K562 (cell line): Measurements from ENCODE around the gene NRXN2. TPM values are rescaled to one million over a fixed set of nuclear protein-coding genes. Genes with fewer than 3 reads are reported as not detected.

Experiments used
- ATAC-seq: fragments of 200-7000 bp; cut with Tn5 transposase; 3 replicates; pipeline ENCODE4 v1.9.1; 2020; ENCODE audit warnings: moderate library complexity
- BruUV-seq: library from RNA; stranded (reverse); fragments of 400-500 nt; replicated peaks from 2 replicates; lab custom pipeline; 2021; lab: Mats Ljungman, UMichigan
- CTCF ChIA-PET: fragments of 300-600 bp; formaldehyde crosslinking; extraction: SDS; loops from one replicate; lab custom pipeline; 2021; ENCODE audit warnings: low intra/inter-chr PET ratio; lab: Yijun Ruan, JAX
- POLR2A ChIA-PET: fragments of 300-600, 350-650 bp; sonication (Branson Sonifier 250); formaldehyde crosslinking; extraction: SDS; loops from one replicate; lab custom pipeline; 2021; ENCODE audit warnings: antibody characterized with exemption, inconsistent platforms; lab: Yijun Ruan, JAX
- DNase-seq, 4 experiments: peaks; one replicate each; pipeline versions ENCODE4 v3.0.0 to v3.0.0-alpha.2; 2011 to 2018; ENCODE audit warnings: low spot score in 3 of 4, mixed read lengths in 3 of 4; ENCODE audit errors: extremely low read depth in 1 of 4
- FAIRE-seq: peaks from 2 replicates; lab custom pipeline; 2011; peaks lifted over from hg19 to GRCh38; lab: Jason Lieb, UNC
- H2AFZ ChIP-seq: 2 replicates; pipeline ENCODE4 v1.6.0; 2011; ENCODE audit warnings: low read depth, low read length, control low read depth, inconsistent platforms
- H3K27ac ChIP-seq: fragments of 200-600 bp; 3 replicates; pipeline ENCODE4 v1.8.0; 2011; ENCODE audit warnings: low read depth, mild to moderate bottlenecking, control low read depth, inconsistent platforms, low read length, moderate library complexity, mixed read lengths; ENCODE audit errors: extremely low read depth
- H3K27me3 ChIP-seq, 2 experiments: fragments of 300-600 bp in 1 of 2; 2 replicates in 1 of 2; 3 replicates in 1 of 2; pipeline versions ENCODE4 v1.6.0 to v1.8.0; 2011; ENCODE audit warnings: inconsistent platforms in 2 of 2, low read length in 2 of 2, mild to moderate bottlenecking in 1 of 2, mixed read lengths in 1 of 2, moderate library complexity in 1 of 2; ENCODE audit not compliant: control insufficient read depth in 2 of 2, insufficient read depth in 2 of 2
- H3K36me3 ChIP-seq: fragments of 300-600 bp; 3 replicates; pipeline ENCODE4 v1.8.0; 2011; ENCODE audit warnings: mild to moderate bottlenecking, low read length, inconsistent platforms; ENCODE audit not compliant: control insufficient read depth, insufficient read depth
- H3K4me1 ChIP-seq, 2 experiments: fragments of 200-600 bp in 1 of 2; replicated peaks in 1 of 2; 2 replicates in 1 of 2; 3 replicates in 1 of 2; pipeline versions ENCODE4 v1.5.1 to v1.8.0; 2011; ENCODE audit warnings: inconsistent platforms in 2 of 2, low read length in 2 of 2, mild to moderate bottlenecking in 1 of 2, mixed read lengths in 1 of 2, moderate library complexity in 1 of 2; ENCODE audit not compliant: control insufficient read depth in 2 of 2, insufficient read depth in 2 of 2
- H3K4me2 ChIP-seq: 2 replicates; pipeline ENCODE4 v1.6.1; 2011; ENCODE audit warnings: low read length, control low read depth, inconsistent platforms, mixed read lengths; ENCODE audit not compliant: insufficient read depth
- H3K4me3 ChIP-seq: fragments of 200-600 bp; sonication (generic), shearing (Covaris generic); 2 replicates; pipeline ENCODE4 v1.5.1; 2016; ENCODE audit warnings: control low read depth, inconsistent platforms
- H3K79me2 ChIP-seq: fragments of 200-600 bp; 3 replicates; pipeline ENCODE4 v1.8.0; 2011; ENCODE audit warnings: low read length, inconsistent platforms; ENCODE audit not compliant: control insufficient read depth, insufficient read depth
- H3K9ac ChIP-seq, 2 experiments: 2 replicates each; pipeline versions ENCODE4 v1.6.0 to v1.6.1; 2011; ENCODE audit warnings: low read depth in 2 of 2, low read length in 2 of 2, control low read depth in 1 of 2, inconsistent platforms in 1 of 2, mild to moderate bottlenecking in 1 of 2, mixed read lengths in 1 of 2; ENCODE audit not compliant: insufficient read depth in 1 of 2
- H3K9me1 ChIP-seq: one replicate; pipeline ENCODE4 v1.6.0; 2011; ENCODE audit warnings: inconsistent platforms, mild to moderate bottlenecking, low read length, moderate library complexity; ENCODE audit not compliant: control insufficient read depth, insufficient read depth
- H3K9me3 ChIP-seq: replicated peaks from 2 replicates; pipeline ENCODE4 v1.5.1; 2011; ENCODE audit warnings: low read depth, low read length, inconsistent platforms; ENCODE audit not compliant: control insufficient read depth, insufficient read depth
- H4K20me1 ChIP-seq: replicated peaks from 2 replicates; pipeline ENCODE4 v1.6.1; 2011; ENCODE audit warnings: low read length, inconsistent platforms, mixed read lengths; ENCODE audit not compliant: control insufficient read depth, insufficient read depth
- CBFA2T2 ChIP-seq: fragments of 450-650 bp; conservative IDR thresholded peaks from 2 replicates; pipeline ENCODE4 v1.6.1; 2017; ENCODE audit warnings: mild to moderate bottlenecking
- CBFB ChIP-seq: sonication (generic); formaldehyde crosslinking; IDR thresholded peaks from 2 replicates; pipeline ENCODE4 v1.4.0; 2020; ENCODE audit warnings: mild to moderate bottlenecking, missing genetic modification reagents
- ELF4 ChIP-seq: fragments of 450-650 bp; formaldehyde crosslinking; IDR thresholded peaks from 2 replicates; pipeline ENCODE4 v1.4.0; 2022; ENCODE audit warnings: missing genetic modification characterization
- HMBOX1 ChIP-seq: sonication (generic); IDR thresholded peaks from 2 replicates; pipeline ENCODE4 v1.6.1; 2016
- MCM2 ChIP-seq: fragments of 450-650 bp; IDR thresholded peaks from 2 replicates; pipeline ENCODE4 v1.6.1; 2017; ENCODE audit warnings: low read depth, mild to moderate bottlenecking
- MECOM ChIP-seq: fragments of 250-450 bp; sonication (Bioruptor Pico); IDR thresholded peaks from 2 replicates; pipeline ENCODE4 v1.8.0; 2022; ENCODE audit warnings: inconsistent platforms
- PCBP1 ChIP-seq: fragments of 200-400 bp; formaldehyde crosslinking; IDR thresholded peaks from 2 replicates; pipeline ENCODE4 v1.6.1; 2018; ENCODE audit warnings: mild to moderate bottlenecking, low read depth, low read length; ENCODE audit not compliant: poor library complexity, severe bottlenecking
- POLR2AphosphoS2 ChIP-seq: IDR thresholded peaks from 2 replicates; pipeline ENCODE4 v1.6.1; 2012; ENCODE audit warnings: low read length, improper control_type of control experiment
- SREBF1 ChIP-seq: fragments of 150-350 bp; IDR thresholded peaks from 2 replicates; pipeline ENCODE4 v1.6.1; 2014; ENCODE audit warnings: antibody characterized with exemption, low read depth, low read length, borderline replicate concordance
- STAG1 ChIP-seq: sonication (generic); formaldehyde crosslinking; IDR thresholded peaks from 2 replicates; pipeline ENCODE4 v1.5.0; 2020; ENCODE audit warnings: missing genetic modification reagents, borderline replicate concordance
- STAT5B ChIP-seq: fragments of 250-450 bp; sonication (Bioruptor Pico); IDR thresholded peaks from 2 replicates; pipeline ENCODE4 v1.8.0; 2021; ENCODE audit warnings: mild to moderate bottlenecking, inconsistent platforms
- SUPT5H ChIP-seq: fragments of 450-650 bp; IDR thresholded peaks from 2 replicates; pipeline ENCODE4 v1.6.1; 2016
- ZNF175 ChIP-seq: fragments of 200-800 bp; sonication (Bioruptor generic); IDR thresholded peaks from 2 replicates; pipeline ENCODE4 v1.6.1; 2016; ENCODE audit warnings: low read depth, mild to moderate bottlenecking, missing genetic modification characterization, missing compliant biosample characterization
- ZNF699 ChIP-seq: fragments of 250-450 bp; sonication (Bioruptor Pico); IDR thresholded peaks from 2 replicates; pipeline ENCODE4 v1.8.0; 2021; ENCODE audit warnings: mild to moderate bottlenecking, moderate library complexity; ENCODE audit not compliant: insufficient replicate concordance
- ZSCAN29 ChIP-seq: fragments of 450-650 bp; IDR thresholded peaks from 2 replicates; pipeline ENCODE4 v1.6.1; 2017
- WGBS: fragments of 100-300 bp; shearing (Covaris generic); methylation state at CpG from one replicate; pipeline ENCODE4 v1.1.6; 2016; ENCODE audit warnings: low coverage, mixed read lengths; ENCODE audit not compliant: insufficient coverage; ENCODE audit errors: missing lambda C conversion rate; 5-methylcytosine and 5-hydroxymethylcytosine counted together
- in situ Hi-C: fragments of 300-500 bp; cut with MboI; formaldehyde crosslinking; loops from 4 replicates; pipeline ENCODE4 v1.15.0; 2018; ENCODE audit warnings: inconsistent platforms, mixed read lengths
- intact Hi-C: fragments of 100-400 bp; cut with micrococcal nuclease; formaldehyde crosslinking; loops from 2 replicates; pipeline ENCODE4 v1.14.2; 2022
- polyA plus RNA-seq, 8 experiments: library from polyadenylated mRNA; depleted of rRNA in 4 of 8; stranded (reverse) in 5 of 8; unstranded in 3 of 8; fragments of >200 nt; fragmentation: Nextera tagmentation in 2 of 8; fragmentation: Illumina TruSeq in 1 of 8; extraction: Ambion mirVana in 2 of 8; extraction: Trizol in 1 of 8; gene quantifications; 2 replicates each; pipeline versions ENCODE4 v1.2.1 to v1.2.3, GENCODE V29; 2011 to 2014; ENCODE audit warnings: inconsistent platforms in 1 of 8, missing spikeins in 1 of 8
- total RNA-seq, 7 experiments: library from RNA; depleted of rRNA in 6 of 7; stranded (reverse); fragments of >200 nt in 6 of 7; fragmentation: Illumina TruSeq in 2 of 7; extraction: Trizol in 2 of 7; gene quantifications; 2 replicates each; pipeline versions ENCODE4 v1.2.1 to v1.2.3, GENCODE V29; 2011 to 2021; ENCODE audit warnings: low replicate concordance in 1 of 7
- TF ChIP-seq, protein P1 (sequence below): fragments of 250-450 bp; sonication (Bioruptor Pico); IDR thresholded peaks from 2 replicates; pipeline ENCODE4 v1.4.0; 2020
- TF ChIP-seq, protein P2 (sequence below): fragments of 250-450 bp; sonication (Bioruptor Pico); IDR thresholded peaks from 2 replicates; pipeline ENCODE4 v1.8.0; 2022; ENCODE audit warnings: inconsistent platforms

The NRXN2 gene
- total and polyA plus RNA-seq, 9 of the 15 experiments (the other 6 are each of a cell fraction or from before 2014, with no cell fraction given): 0.07 to 0.47 (median 0.15) TPM; not detected in 4

DNA sequence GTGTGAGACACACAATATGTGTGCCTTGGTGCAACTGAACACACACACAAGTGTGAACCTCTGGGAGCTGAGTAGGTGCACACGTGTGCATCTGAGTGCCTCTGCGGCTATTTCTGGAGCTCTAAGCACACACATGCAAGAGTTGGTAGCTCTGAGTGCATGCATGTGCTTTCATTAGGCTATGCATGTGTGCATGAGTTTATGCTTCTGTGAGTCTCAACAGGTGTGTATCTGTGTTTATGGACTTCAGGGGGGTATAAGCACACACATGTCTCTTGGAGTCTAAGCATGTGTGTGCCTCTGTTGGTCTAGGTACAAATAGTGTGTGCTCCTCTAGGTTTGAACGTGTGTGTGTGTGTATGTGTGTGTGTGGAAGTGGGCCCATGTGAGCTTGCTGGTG is 106.2 kb downstream of the NRXN2 start:
- ATAC-seq (no peak), FAIRE-seq (no peak), DNase-seq (no peak)
- Histone ChIP-seq H3K9me3 (no peaks in the 10 kb centered on the region), H3K27ac (no peak overlapping the region), H3K9me1 (no peaks in the 10 kb centered on the region), H3K4me1 (peaks cover 0 to 8% of the 10 kb centered on the region in 2 experiments; a peak in 2 of 5 replicates), H2AFZ (no peak overlapping the region), H3K9ac (no peak overlapping the region), H3K36me3 (no peaks in the 10 kb centered on the region), H3K27me3 (peaks cover 3 to 45% of the 10 kb centered on the region in 2 experiments; a peak in 2 of 5 replicates), H3K4me2 (no peak overlapping the region), H3K4me3 (no peak overlapping the region), H4K20me1 (peaks cover 4% of the 10 kb centered on the region; the same call in 1 of the 2 replicates), H3K79me2 (no peaks in the 10 kb centered on the region)
- 7% methylated on average over 3 of the region's 3 CpGs for WGBS
- BruUV-seq: no TSS peak
- intact Hi-C loops: no loop called here
- ChIA-PET POLR2A (no interaction called here), CTCF (no interaction called here)
- TF ChIP-seq MECOM (CRISPR knock-in tag) (no peak), CBFB (CRISPR knock-in tag) (no peak), ZNF175 (CRISPR knock-in tag) (no peak), SUPT5H (no peak), PCBP1 (no peak), HMBOX1 (no peak), ELF4 (CRISPR knock-in tag) (no peak), MCM2 (no peak), ZNF699 (CRISPR knock-in tag) (no peak), POLR2AphosphoS2 (no peak), CBFA2T2 (no peak), STAG1 (CRISPR knock-in tag) (no peak), ZSCAN29 (no peak), SREBF1 (no peak), STAT5B (CRISPR knock-in tag) (no peak)
- TF ChIP-seq, protein P1, sequence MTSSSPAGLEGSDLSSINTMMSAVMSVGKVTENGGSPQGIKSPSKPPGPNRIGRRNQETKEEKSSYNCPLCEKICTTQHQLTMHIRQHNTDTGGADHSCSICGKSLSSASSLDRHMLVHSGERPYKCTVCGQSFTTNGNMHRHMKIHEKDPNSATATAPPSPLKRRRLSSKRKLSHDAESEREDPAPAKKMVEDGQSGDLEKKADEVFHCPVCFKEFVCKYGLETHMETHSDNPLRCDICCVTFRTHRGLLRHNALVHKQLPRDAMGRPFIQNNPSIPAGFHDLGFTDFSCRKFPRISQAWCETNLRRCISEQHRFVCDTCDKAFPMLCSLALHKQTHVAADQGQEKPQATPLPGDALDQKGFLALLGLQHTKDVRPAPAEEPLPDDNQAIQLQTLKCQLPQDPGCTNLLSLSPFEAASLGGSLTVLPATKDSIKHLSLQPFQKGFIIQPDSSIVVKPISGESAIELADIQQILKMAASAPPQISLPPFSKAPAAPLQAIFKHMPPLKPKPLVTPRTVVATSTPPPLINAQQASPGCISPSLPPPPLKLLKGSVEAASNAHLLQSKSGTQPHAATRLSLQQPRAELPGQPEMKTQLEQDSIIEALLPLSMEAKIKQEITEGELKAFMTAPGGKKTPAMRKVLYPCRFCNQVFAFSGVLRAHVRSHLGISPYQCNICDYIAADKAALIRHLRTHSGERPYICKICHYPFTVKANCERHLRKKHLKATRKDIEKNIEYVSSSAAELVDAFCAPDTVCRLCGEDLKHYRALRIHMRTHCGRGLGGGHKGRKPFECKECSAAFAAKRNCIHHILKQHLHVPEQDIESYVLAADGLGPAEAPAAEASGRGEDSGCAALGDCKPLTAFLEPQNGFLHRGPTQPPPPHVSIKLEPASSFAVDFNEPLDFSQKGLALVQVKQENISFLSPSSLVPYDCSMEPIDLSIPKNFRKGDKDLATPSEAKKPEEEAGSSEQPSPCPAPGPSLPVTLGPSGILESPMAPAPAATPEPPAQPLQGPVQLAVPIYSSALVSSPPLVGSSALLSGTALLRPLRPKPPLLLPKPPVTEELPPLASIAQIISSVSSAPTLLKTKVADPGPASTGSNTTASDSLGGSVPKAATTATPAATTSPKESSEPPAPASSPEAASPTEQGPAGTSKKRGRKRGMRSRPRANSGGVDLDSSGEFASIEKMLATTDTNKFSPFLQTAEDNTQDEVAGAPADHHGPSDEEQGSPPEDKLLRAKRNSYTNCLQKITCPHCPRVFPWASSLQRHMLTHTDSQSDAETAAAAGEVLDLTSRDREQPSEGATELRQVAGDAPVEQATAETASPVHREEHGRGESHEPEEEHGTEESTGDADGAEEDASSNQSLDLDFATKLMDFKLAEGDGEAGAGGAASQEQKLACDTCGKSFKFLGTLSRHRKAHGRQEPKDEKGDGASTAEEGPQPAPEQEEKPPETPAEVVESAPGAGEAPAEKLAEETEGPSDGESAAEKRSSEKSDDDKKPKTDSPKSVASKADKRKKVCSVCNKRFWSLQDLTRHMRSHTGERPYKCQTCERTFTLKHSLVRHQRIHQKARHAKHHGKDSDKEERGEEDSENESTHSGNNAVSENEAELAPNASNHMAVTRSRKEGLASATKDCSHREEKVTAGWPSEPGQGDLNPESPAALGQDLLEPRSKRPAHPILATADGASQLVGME (CRISPR knock-in tag): no peak
- TF ChIP-seq, protein P2, sequence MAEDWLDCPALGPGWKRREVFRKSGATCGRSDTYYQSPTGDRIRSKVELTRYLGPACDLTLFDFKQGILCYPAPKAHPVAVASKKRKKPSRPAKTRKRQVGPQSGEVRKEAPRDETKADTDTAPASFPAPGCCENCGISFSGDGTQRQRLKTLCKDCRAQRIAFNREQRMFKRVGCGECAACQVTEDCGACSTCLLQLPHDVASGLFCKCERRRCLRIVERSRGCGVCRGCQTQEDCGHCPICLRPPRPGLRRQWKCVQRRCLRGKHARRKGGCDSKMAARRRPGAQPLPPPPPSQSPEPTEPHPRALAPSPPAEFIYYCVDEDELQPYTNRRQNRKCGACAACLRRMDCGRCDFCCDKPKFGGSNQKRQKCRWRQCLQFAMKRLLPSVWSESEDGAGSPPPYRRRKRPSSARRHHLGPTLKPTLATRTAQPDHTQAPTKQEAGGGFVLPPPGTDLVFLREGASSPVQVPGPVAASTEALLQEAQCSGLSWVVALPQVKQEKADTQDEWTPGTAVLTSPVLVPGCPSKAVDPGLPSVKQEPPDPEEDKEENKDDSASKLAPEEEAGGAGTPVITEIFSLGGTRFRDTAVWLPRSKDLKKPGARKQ (CRISPR knock-in tag): no peak
- in situ Hi-C loops: no loop called here
